Measurements from ENCODE around the gene PRCD.

- TF ChIP-seq CTCF (IDR thresholded peaks at IDR 0.05) (no peak), POLR2A (IDR thresholded peaks at IDR 0.05) (no peak)
Observed at GRCh38 chr17:76544546-76545365, 4.9 kb downstream of the PRCD start.
